Measurements from ENCODE around the gene FCN2. TPM values are rescaled to one million over a fixed set of nuclear protein-coding genes. Genes with fewer than 3 reads are reported as not detected.

The FCN2 gene
- total and polyA plus RNA-seq, 4 donors, result 0.20 to 0.22 TPM; not detected in 2

GRCh38 chr9:134847752-134848432, 32.7 kb upstream of the FCN2 start:
- DNase-seq (no peak), ATAC-seq (ENCODE audit: insufficient read depth, low FRiP score) (no peak)
- Histone ChIP-seq H3K27ac (ENCODE audit: low read depth in 1 of 2, low read length in 1 of 2) (no peak overlapping the region), H3K9ac (ENCODE audit: insufficient read depth in 1 of 2, low read length in 2 of 2) (no peak overlapping the region), H3K9me3 (ENCODE audit: control insufficient read depth in 4 of 4, insufficient read depth in 3 of 4, low read length in 3 of 4) (peaks cover 0 to 2% (median 0%) of the 10 kb centered on the region in 4 donors), H3K36me3 (ENCODE audit: control insufficient read depth in 4 of 4, insufficient read depth in 4 of 4, low read length in 4 of 4) (peaks cover 0 to 8% (median 3%) of the 10 kb centered on the region in 4 donors), H3K4me1 (ENCODE audit: control insufficient read depth in 5 of 5, insufficient read depth in 5 of 5, low read length in 5 of 5) (no peaks in the 10 kb centered on the region), H3K4me3 (no peak overlapping the region), H3K27me3 (ENCODE audit: control insufficient read depth in 3 of 3, insufficient read depth in 3 of 3, low read length in 2 of 3) (no peaks in the 10 kb centered on the region)
- 52 to 62% methylated on average over 16 of the region's 16 CpGs for WGBS, 2 donors
- TF ChIP-seq, protein P1, sequence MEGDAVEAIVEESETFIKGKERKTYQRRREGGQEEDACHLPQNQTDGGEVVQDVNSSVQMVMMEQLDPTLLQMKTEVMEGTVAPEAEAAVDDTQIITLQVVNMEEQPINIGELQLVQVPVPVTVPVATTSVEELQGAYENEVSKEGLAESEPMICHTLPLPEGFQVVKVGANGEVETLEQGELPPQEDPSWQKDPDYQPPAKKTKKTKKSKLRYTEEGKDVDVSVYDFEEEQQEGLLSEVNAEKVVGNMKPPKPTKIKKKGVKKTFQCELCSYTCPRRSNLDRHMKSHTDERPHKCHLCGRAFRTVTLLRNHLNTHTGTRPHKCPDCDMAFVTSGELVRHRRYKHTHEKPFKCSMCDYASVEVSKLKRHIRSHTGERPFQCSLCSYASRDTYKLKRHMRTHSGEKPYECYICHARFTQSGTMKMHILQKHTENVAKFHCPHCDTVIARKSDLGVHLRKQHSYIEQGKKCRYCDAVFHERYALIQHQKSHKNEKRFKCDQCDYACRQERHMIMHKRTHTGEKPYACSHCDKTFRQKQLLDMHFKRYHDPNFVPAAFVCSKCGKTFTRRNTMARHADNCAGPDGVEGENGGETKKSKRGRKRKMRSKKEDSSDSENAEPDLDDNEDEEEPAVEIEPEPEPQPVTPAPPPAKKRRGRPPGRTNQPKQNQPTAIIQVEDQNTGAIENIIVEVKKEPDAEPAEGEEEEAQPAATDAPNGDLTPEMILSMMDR (IDR thresholded peaks at IDR 0.05; ENCODE audit: control extremely low read depth, extremely low read depth), result no peak

DNA sequence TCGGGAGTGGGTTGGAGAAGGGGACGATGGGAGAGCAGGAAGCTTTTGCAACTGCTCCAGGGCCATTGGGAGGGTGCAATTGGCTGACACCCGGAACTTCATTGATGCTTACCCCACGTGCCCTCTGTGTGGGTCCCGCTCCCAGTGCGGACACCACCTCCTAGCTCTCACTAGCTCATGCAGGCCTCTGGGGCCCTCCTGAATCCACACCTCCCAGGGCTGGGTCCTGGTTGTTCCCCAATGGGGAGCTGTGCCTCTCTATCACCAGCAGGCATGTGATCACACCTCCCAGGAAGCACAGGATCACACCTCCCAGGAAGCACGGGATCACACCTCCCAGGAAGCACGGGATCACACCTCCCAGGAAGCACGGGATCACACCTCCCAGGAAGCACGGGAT, 32.1 kb upstream of the FCN2 start:
- no peak for ATAC-seq (ENCODE audit: insufficient read depth, low FRiP score)
- no peak overlapping the region for H3K9ac ChIP-seq (ENCODE audit: insufficient read depth in 1 of 2, low read length in 2 of 2)
- H3K9me3 ChIP-seq (ENCODE audit: control insufficient read depth in 4 of 4, insufficient read depth in 3 of 4, low read length in 3 of 4), result peaks cover 0 to 2% (median 0%) of the 10 kb centered on the region in 4 donors
- H3K27ac ChIP-seq (ENCODE audit: low read depth in 1 of 2, low read length in 1 of 2), result no peak overlapping the region
- 85 to 88% methylated on average over 6 to 10 of the region's 10 CpGs for WGBS, 2 donors
- DNase-seq, result no peak
- H3K4me3 ChIP-seq, result no peak overlapping the region
- H3K4me1 ChIP-seq (ENCODE audit: control insufficient read depth in 5 of 5, insufficient read depth in 5 of 5, low read length in 5 of 5), result no peaks in the 10 kb centered on the region
- TF ChIP-seq, protein P1 (IDR thresholded peaks at IDR 0.05; ENCODE audit: control extremely low read depth, extremely low read depth), result no peak
- H3K36me3 ChIP-seq (ENCODE audit: control insufficient read depth in 4 of 4, insufficient read depth in 4 of 4, low read length in 4 of 4), result peaks cover 0 to 3% (median 0%) of the 10 kb centered on the region in 4 donors
- no peaks in the 10 kb centered on the region for H3K27me3 ChIP-seq (ENCODE audit: control insufficient read depth in 3 of 3, insufficient read depth in 3 of 3, low read length in 2 of 3)

- H3K4me3 ChIP-seq, result no peak overlapping the region
- H3K36me3 ChIP-seq (ENCODE audit: control insufficient read depth in 4 of 4, insufficient read depth in 4 of 4, low read length in 4 of 4), result no peaks in the 10 kb centered on the region
- H3K27ac ChIP-seq (ENCODE audit: low read depth in 1 of 2, low read length in 1 of 2), result no peak overlapping the region
- H3K9me3 ChIP-seq (ENCODE audit: control insufficient read depth in 4 of 4, insufficient read depth in 3 of 4, low read length in 3 of 4), result peaks cover 0 to 2% (median 0%) of the 10 kb centered on the region in 4 donors
- TF ChIP-seq, protein P1 (IDR thresholded peaks at IDR 0.05; ENCODE audit: control extremely low read depth, extremely low read depth), result no peak
- no peaks in the 10 kb centered on the region for H3K4me1 ChIP-seq (ENCODE audit: control insufficient read depth in 5 of 5, insufficient read depth in 5 of 5, low read length in 5 of 5)
- H3K27me3 ChIP-seq (ENCODE audit: control insufficient read depth in 3 of 3, insufficient read depth in 3 of 3, low read length in 2 of 3), result no peaks in the 10 kb centered on the region
- H3K9ac ChIP-seq (ENCODE audit: insufficient read depth in 1 of 2, low read length in 2 of 2), result no peak overlapping the region
- DNase-seq (no peak), ATAC-seq (ENCODE audit: insufficient read depth, low FRiP score) (no peak)
- WGBS, 2 donors, result 89 to 92% methylated on average over 9 of the region's 9 CpGs
Measured at GRCh38 chr9:134850611-134851010, 30.0 kb upstream of the FCN2 start.

Data from lung (tissue), 12 donors.